GM23338 (cell line): ENCODE measurements around the gene TRNP1.
A peak's percentile ranks its signal among the peaks of the same experiment; 100 is the strongest.

ENCODE experiments used
- EZH2 ChIP-seq: fragments of 200-600 bp; sonication (generic); IDR thresholded peaks from one replicate; pipeline ENCODE4 v1.8.0; 2017; ENCODE audit warnings: antibody characterized with exemption, mild to moderate bottlenecking, low read depth; ENCODE audit not compliant: unreplicated experiment
- EZH2phosphoT487 ChIP-seq: fragments of 200-600 bp; sonication (generic); IDR thresholded peaks from one replicate; pipeline ENCODE4 v1.8.1; 2018; ENCODE audit warnings: antibody characterized with exemption; ENCODE audit not compliant: unreplicated experiment
- JUNB ChIP-seq: IDR thresholded peaks from one replicate; pipeline ENCODE4 v1.6.1; 2016; ENCODE audit warnings: antibody characterized with exemption; ENCODE audit not compliant: unreplicated experiment
- POLR2AphosphoS5 ChIP-seq: IDR thresholded peaks from 2 replicates; pipeline ENCODE4 v1.6.1; 2016; ENCODE audit warnings: antibody characterized with exemption, low read depth
- ZNF114 ChIP-seq: fragments of 250-450 bp; sonication (Bioruptor Pico); IDR thresholded peaks from 2 replicates; pipeline ENCODE4 v1.5.0; 2020; ENCODE audit warnings: mild to moderate bottlenecking, moderate library complexity
- ZNF331 ChIP-seq: fragments of 250-450 bp; sonication (Bioruptor Pico); IDR thresholded peaks from 2 replicates; pipeline ENCODE4 v1.5.0; 2020; ENCODE audit warnings: low read depth, mild to moderate bottlenecking, moderate library complexity
- TF ChIP-seq, protein P1 (sequence below), 2 experiments: fragments of 200-600 bp in 1 of 2; sonication (generic) in 1 of 2; conservative IDR thresholded peaks; 2 replicates each; pipeline versions ENCODE4 v1.5.1 to v1.6.1; 2016 to 2017; ENCODE audit warnings: antibody characterized with exemption in 2 of 2, low read depth in 2 of 2, mild to moderate bottlenecking in 2 of 2, moderate library complexity in 1 of 2
- TF ChIP-seq, protein P2 (sequence below): IDR thresholded peaks from one replicate; pipeline ENCODE4 v1.6.1; 2018; ENCODE audit warnings: antibody characterized with exemption; ENCODE audit not compliant: unreplicated experiment
- TF ChIP-seq, protein P3 (sequence below): IDR thresholded peaks from 2 replicates; pipeline ENCODE4 v1.6.1; 2016; ENCODE audit warnings: antibody characterized with exemption

DNA sequence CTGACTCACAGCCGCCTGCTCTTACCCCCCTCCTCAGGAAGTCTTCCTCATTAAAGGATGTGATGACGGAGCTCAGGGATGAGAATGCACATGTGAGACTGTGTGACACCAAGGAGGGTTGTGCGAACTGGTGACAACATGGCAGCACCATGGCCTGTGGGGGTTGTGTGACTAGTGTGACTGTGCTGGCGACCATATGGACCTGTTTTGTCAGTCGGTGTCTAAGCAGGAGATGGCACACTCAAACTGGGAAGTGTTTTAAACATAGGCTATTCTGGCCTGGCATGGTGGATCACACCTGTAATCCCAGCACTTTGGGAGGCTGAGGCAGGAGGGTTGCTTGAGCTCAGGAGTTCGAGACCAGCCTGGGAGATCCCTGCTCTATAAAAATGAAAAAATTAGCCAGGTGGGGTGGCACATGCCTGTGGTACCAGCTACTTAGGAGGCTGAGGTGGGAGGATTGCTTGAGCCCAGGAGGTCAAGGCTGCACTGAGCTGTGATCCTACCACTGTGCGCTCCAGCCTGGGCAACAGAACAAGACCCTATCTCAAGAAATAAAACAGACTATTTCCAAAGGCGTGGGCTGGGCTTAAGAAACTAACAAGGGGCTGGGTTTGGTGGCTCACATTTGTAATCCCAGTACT, 7.4 kb downstream of the TRNP1 start:
- TF ChIP-seq, protein P1, sequence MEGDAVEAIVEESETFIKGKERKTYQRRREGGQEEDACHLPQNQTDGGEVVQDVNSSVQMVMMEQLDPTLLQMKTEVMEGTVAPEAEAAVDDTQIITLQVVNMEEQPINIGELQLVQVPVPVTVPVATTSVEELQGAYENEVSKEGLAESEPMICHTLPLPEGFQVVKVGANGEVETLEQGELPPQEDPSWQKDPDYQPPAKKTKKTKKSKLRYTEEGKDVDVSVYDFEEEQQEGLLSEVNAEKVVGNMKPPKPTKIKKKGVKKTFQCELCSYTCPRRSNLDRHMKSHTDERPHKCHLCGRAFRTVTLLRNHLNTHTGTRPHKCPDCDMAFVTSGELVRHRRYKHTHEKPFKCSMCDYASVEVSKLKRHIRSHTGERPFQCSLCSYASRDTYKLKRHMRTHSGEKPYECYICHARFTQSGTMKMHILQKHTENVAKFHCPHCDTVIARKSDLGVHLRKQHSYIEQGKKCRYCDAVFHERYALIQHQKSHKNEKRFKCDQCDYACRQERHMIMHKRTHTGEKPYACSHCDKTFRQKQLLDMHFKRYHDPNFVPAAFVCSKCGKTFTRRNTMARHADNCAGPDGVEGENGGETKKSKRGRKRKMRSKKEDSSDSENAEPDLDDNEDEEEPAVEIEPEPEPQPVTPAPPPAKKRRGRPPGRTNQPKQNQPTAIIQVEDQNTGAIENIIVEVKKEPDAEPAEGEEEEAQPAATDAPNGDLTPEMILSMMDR (conservative IDR thresholded peaks at IDR 0.05; ENCODE audit: low read depth in 2 of 2) = no peak
- TF ChIP-seq POLR2AphosphoS5 = peak; percentile 49; the same call in 1 of the 2 replicates
- TF ChIP-seq, protein P2, sequence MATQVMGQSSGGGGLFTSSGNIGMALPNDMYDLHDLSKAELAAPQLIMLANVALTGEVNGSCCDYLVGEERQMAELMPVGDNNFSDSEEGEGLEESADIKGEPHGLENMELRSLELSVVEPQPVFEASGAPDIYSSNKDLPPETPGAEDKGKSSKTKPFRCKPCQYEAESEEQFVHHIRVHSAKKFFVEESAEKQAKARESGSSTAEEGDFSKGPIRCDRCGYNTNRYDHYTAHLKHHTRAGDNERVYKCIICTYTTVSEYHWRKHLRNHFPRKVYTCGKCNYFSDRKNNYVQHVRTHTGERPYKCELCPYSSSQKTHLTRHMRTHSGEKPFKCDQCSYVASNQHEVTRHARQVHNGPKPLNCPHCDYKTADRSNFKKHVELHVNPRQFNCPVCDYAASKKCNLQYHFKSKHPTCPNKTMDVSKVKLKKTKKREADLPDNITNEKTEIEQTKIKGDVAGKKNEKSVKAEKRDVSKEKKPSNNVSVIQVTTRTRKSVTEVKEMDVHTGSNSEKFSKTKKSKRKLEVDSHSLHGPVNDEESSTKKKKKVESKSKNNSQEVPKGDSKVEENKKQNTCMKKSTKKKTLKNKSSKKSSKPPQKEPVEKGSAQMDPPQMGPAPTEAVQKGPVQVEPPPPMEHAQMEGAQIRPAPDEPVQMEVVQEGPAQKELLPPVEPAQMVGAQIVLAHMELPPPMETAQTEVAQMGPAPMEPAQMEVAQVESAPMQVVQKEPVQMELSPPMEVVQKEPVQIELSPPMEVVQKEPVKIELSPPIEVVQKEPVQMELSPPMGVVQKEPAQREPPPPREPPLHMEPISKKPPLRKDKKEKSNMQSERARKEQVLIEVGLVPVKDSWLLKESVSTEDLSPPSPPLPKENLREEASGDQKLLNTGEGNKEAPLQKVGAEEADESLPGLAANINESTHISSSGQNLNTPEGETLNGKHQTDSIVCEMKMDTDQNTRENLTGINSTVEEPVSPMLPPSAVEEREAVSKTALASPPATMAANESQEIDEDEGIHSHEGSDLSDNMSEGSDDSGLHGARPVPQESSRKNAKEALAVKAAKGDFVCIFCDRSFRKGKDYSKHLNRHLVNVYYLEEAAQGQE = no peak
- TF ChIP-seq ZNF114 (CRISPR knock-in tag) = no peak
- no peak for TF ChIP-seq JUNB
- TF ChIP-seq ZNF331 = no peak
- TF ChIP-seq EZH2 = no peak
- TF ChIP-seq, protein P3, sequence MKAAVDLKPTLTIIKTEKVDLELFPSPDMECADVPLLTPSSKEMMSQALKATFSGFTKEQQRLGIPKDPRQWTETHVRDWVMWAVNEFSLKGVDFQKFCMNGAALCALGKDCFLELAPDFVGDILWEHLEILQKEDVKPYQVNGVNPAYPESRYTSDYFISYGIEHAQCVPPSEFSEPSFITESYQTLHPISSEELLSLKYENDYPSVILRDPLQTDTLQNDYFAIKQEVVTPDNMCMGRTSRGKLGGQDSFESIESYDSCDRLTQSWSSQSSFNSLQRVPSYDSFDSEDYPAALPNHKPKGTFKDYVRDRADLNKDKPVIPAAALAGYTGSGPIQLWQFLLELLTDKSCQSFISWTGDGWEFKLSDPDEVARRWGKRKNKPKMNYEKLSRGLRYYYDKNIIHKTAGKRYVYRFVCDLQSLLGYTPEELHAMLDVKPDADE = no peak
- TF ChIP-seq EZH2phosphoT487 = no peak
